Thyroid gland (tissue), 4 donors: ENCODE measurements around the gene DRAM1.

ENCODE experiments used
- CTCF ChIP-seq, 6 experiments: fragments of 200-600 bp in 3 of 6; fragments of 450-650 bp in 3 of 6; sonication (generic) in 3 of 6; IDR thresholded peaks; one replicate each; pipeline ENCODE4 v1.5.1; 2016 to 2019; ENCODE audit warnings: antibody characterized with exemption in 6 of 6, mild to moderate bottlenecking in 2 of 6, inconsistent platforms in 1 of 6, moderate library complexity in 1 of 6
- POLR2A ChIP-seq, 2 donors: fragments of 450-650 bp; IDR thresholded peaks; one replicate each; pipeline ENCODE4 v1.6.1; 2017; ENCODE audit warnings: antibody characterized with exemption in 2 of 2, mild to moderate bottlenecking in 2 of 2, moderate library complexity in 1 of 2

- TF ChIP-seq CTCF (IDR thresholded peaks at IDR 0.05) (no peak), POLR2A (IDR thresholded peaks at IDR 0.05) (no peak)
These were observed 85.1 kb downstream of the DRAM1 start for GRCh38 chr12:101962486-101962885.
